Measurements from ENCODE around the gene DOCK10.

DOCK10 gene

DNA sequence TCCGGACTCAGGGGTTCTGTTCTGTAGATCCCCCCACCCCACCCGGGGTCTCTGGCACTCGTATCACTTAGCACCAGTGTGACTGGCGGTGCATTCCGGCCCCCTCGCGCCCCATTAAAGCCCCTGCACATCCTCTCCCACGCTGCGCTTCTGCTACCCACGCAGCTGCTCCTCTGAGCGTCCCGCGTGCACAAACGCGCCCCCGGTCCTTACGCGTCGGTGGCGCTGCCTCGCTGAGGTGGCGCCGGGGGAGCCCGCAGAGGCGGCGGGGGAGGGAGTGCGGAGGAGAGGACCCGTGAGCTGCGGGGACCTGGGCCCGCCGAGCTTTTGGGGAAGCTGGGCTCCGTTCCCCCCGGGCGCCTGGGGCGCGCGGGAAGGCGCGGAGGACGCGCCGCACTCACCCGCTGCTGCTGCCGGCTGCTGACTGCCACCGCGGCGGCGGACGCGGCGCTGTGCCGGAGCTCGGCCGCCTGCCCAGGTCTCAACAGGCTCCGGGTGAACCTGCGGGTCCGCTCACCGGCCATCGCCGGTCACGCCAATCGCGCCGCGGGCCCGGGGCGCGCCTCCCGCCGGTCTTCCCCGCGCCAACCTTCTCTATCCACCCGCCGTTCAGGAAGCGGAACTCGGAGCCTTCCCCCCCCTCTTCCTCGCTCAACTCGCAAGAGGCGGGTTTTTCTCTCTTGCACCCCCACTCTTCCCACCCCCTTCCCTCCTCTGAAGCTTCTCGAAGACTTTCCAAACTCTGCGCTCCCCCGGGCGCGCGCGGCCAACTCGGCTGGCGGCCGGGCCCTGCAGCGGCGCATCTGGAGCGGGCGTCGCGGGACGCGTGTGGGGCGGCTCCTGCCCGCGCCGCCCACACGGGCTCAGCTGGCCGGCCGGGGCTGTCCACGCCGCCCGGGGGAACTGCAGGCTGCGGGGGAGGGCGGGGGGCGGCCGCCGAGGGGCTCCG, at the start of gene DOCK10:
Gene DOCK10, minus strand, starts transcription at position 618 of the 949 bp plus-strand sequence. Its CDS starts 94 bp downstream, at position 524.
- TF ChIP-seq CREB1 (IDR thresholded peaks at IDR 0.05; ENCODE audit: low read depth) (no peak), REST (IDR thresholded peaks at IDR 0.05; ENCODE audit: low read depth) (no peak), FOXM1 (IDR thresholded peaks at IDR 0.05; ENCODE audit: borderline replicate concordance, low read depth) (no peak), NFIC (IDR thresholded peaks at IDR 0.05) (no peak), USF1 (IDR thresholded peaks at IDR 0.05) (no peak), TCF12 (IDR thresholded peaks at IDR 0.05; ENCODE audit: low read depth) (no peak), ZBTB7A (IDR thresholded peaks at IDR 0.05; ENCODE audit: low read depth) (no peak), YY1 (IDR thresholded peaks at IDR 0.05; ENCODE audit: low read depth) (no peak), EGR1 (IDR thresholded peaks at IDR 0.05) (no peak), TAF1 (IDR thresholded peaks at IDR 0.05; ENCODE audit: low read depth) (no peak)

GRCh38 chr2:225091336-225091735, 49.1 kb upstream of the DOCK10 start:
- TF ChIP-seq CEBPB (IDR thresholded peaks at IDR 0.05) (no peak), EGR1 (IDR thresholded peaks at IDR 0.05) (no peak), TEAD4 (IDR thresholded peaks at IDR 0.05) (no peak), CREB1 (IDR thresholded peaks at IDR 0.05; ENCODE audit: low read depth) (no peak), NFIC (IDR thresholded peaks at IDR 0.05) (no peak), TCF12 (IDR thresholded peaks at IDR 0.05; ENCODE audit: low read depth) (no peak), MAX (IDR thresholded peaks at IDR 0.05) (no peak), REST (IDR thresholded peaks at IDR 0.05; ENCODE audit: low read depth) (no peak)

GRCh38 chr2:225090746-225091145, 48.5 kb upstream of the DOCK10 start:
- TF ChIP-seq TEAD4 (IDR thresholded peaks at IDR 0.05), result no peak
- TF ChIP-seq CEBPB (IDR thresholded peaks at IDR 0.05), result no peak

GRCh38 chr2:225086915-225087314, 44.6 kb upstream of the DOCK10 start:
- TF ChIP-seq CEBPB (IDR thresholded peaks at IDR 0.05), result no peak
- no peak for TF ChIP-seq CREB1 (IDR thresholded peaks at IDR 0.05; ENCODE audit: low read depth)
- no peak for TF ChIP-seq USF1 (IDR thresholded peaks at IDR 0.05)
- no peak for TF ChIP-seq MAX (IDR thresholded peaks at IDR 0.05)
- TF ChIP-seq EP300 (IDR thresholded peaks at IDR 0.05; ENCODE audit: borderline replicate concordance), result no peak
- TF ChIP-seq YY1 (IDR thresholded peaks at IDR 0.05; ENCODE audit: low read depth), result no peak

DNA sequence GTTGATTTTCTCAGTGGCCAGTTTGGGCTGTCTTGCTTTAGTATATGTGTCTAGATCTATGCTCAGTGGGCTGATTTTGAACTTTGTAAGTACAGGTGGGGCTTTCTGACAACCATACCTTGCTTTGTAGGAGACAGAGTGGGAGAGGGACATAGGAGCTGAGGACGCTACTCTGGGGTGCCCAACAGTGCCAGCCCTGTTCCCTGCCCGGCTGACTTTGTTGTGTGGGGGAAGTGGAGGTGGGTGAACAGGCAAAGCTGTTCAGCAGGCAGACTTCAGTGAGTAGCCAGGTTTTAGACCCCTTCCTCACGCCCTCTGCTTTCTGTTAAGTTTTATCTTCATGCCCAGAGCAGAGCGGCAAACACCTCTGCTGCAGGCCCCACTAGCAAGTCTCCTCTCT, 44.2 kb upstream of the DOCK10 start:
- TF ChIP-seq TCF12 (IDR thresholded peaks at IDR 0.05; ENCODE audit: low read depth) (no peak), NFIC (IDR thresholded peaks at IDR 0.05) (no peak), EGR1 (IDR thresholded peaks at IDR 0.05) (no peak), CREB1 (IDR thresholded peaks at IDR 0.05; ENCODE audit: low read depth) (no peak), ZBTB7A (IDR thresholded peaks at IDR 0.05; ENCODE audit: low read depth) (no peak), REST (IDR thresholded peaks at IDR 0.05; ENCODE audit: low read depth) (no peak), RAD21 (IDR thresholded peaks at IDR 0.05; ENCODE audit: low read depth) (no peak), TAF1 (IDR thresholded peaks at IDR 0.05; ENCODE audit: low read depth) (no peak), TEAD4 (IDR thresholded peaks at IDR 0.05) (no peak), USF1 (IDR thresholded peaks at IDR 0.05) (no peak), YY1 (IDR thresholded peaks at IDR 0.05; ENCODE audit: low read depth) (no peak), FOXM1 (IDR thresholded peaks at IDR 0.05; ENCODE audit: borderline replicate concordance, low read depth) (no peak), EP300 (IDR thresholded peaks at IDR 0.05; ENCODE audit: borderline replicate concordance) (no peak), CEBPB (IDR thresholded peaks at IDR 0.05) (no peak), MAX (IDR thresholded peaks at IDR 0.05) (no peak)

Data from Ishikawa (cell line).